Stimulated activated memory B cell treated with anti-CD40 and anti-IgM and Interleukin-4, amounts not matched to agents 10 μg/mL and 1 μg/mL and 100 μg/mL, for 72 hours (primary cell): ENCODE results near the gene RASSF6.
A peak's percentile ranks its signal among the peaks of the same experiment; 100 is the strongest.
"Not testable (repeated sequence)": the region's sequence is repeated elsewhere in the genome, so short reads cannot be mapped to it uniquely, and the experiment has no call there.

Experiments
- ATAC-seq: fragments of 150-1000 bp; cut with Tn5 transposase; 2 replicates; pipeline ENCODE4 v1.10.0; 2021
- H3K27ac Mint-ChIP-seq: one replicate; pipeline ENCODE4 v1.8.0; 2022; ENCODE audit warnings: mild to moderate bottlenecking, mixed read lengths
- H3K27me3 Mint-ChIP-seq: one replicate; pipeline ENCODE4 v1.8.0; 2022; ENCODE audit warnings: mixed read lengths
- H3K36me3 Mint-ChIP-seq: one replicate; pipeline ENCODE4 v1.8.0; 2022; ENCODE audit warnings: mixed read lengths
- H3K4me1 Mint-ChIP-seq: one replicate; pipeline ENCODE4 v1.8.0; 2022; ENCODE audit warnings: mixed read lengths
- H3K4me3 Mint-ChIP-seq: one replicate; pipeline ENCODE4 v1.8.0; 2022; ENCODE audit warnings: mild to moderate bottlenecking, moderate library complexity, mixed read lengths
- H3K9me3 Mint-ChIP-seq: one replicate; pipeline ENCODE4 v1.8.0; 2022; ENCODE audit warnings: mixed read lengths

Gene RASSF6, protein sequence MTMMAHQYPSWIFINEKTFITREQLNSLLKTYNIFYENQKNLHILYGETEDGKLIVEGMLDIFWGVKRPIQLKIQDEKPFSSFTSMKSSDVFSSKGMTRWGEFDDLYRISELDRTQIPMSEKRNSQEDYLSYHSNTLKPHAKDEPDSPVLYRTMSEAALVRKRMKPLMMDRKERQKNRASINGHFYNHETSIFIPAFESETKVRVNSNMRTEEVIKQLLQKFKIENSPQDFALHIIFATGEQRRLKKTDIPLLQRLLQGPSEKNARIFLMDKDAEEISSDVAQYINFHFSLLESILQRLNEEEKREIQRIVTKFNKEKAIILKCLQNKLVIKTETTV

DNA sequence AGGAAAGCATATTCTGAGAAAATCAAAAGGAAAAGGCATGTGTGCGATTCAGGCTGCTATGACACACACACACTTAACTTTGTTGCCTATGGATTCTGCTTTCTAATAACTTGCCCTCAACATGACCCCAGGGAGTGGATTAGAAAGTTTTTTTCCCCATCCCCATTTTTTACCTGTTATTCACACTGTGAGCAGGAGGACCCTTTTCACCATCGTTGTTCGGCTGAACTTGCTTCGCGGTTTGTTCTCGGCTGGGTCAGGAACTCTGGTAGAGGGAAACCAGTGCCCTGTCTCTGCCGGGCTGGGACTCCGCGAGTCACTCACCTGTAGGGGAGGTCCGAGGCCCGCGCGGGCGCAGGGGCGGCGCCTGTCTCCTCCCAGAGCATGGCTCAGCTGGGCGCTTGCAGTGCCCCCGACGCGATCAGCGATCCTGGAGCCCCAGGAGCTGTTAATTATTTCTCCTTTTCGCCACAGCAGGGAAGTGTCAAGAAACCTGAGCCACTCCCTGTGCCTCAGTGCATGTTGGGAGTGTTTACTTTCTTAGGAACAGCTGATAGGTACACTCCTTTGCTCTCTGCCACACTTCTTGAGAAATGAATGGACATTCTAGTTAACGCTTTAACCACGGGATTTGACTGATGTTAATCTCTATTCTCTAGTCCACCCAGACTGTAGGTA is at the start of gene RASSF6:
Gene RASSF6, minus strand, starts transcription at position 322 of the 678 bp plus-strand sequence. CDS start 8,641 bp downstream, outside the sequence.
- Mint-ChIP-seq H3K4me3 (peak within 1 kb of the TSS; percentile 77), H3K4me1 (peaks cover 20% of the 10 kb centered on the region), H3K9me3 (no peaks in the 10 kb centered on the region), H3K36me3 (no peaks in the 10 kb centered on the region), H3K27me3 (peaks cover 8% of the 10 kb centered on the region), H3K27ac (peak within 1 kb of the TSS; percentile 46)
- ATAC-seq: peak; percentile 91

DNA sequence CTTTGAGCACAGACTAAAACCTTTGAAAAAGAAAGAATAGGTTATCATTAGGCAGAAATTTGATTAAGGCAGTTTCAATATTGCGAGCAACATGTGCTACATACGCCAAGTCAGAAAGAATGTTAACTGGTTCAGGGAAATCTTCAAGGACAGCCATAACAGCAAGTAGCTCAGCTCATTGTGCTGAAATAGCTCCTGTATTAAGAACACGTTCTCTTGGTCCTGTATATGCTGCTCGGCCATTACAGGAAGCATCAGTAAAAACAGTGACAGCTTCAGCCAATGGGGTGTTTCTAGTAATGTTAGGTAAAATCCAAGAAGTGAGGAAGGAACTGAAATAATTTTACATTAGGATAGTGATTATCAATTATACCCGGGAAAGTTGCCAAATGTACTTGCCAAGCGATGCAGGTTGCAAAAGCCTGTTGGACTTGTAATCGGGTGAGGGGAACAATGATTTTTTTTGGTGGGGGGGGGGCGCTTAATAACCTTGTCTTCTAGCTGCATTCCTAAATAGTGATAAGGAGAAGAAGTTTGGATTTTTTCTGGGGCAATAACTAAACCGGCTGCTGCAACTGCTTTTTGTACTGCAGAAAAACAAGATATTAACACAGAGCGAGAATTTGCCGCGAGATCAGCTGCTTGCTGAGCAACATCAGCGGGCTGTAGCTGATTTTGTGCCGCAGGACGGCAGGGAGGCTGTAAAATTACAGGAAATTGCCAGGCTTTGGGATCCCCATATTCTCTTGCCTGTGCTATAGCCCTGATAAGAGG is 49.4 kb upstream of the RASSF6 start:
- H3K36me3 Mint-ChIP-seq: no peaks in the 10 kb centered on the region
- H3K9me3 Mint-ChIP-seq: no peaks in the 10 kb centered on the region
- no peak for ATAC-seq
- H3K4me3 Mint-ChIP-seq: no peak overlapping the region
- no peak overlapping the region for H3K27ac Mint-ChIP-seq
- peaks cover 8% of the 10 kb centered on the region for H3K27me3 Mint-ChIP-seq
- no peaks in the 10 kb centered on the region for H3K4me1 Mint-ChIP-seq

DNA sequence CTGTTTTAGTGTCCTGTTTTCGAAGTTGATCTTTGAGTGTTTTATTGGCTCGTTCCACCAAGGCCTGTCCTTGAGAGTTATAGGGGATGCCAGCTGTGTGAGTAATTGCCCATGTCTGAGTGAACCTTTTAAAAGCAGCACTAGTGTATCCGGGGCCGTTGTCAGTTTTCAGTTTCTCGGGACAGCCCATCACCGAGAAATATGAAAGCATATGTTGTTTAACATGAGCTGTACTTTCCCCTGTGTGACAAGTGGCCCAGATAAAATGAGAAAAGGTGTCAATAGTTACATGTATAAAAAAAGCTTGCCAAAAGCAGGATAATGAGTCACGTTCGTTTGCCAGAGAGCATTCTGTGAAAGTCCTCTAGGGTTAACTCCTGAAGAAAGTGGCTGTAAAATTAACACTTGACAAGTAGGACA is 48.6 kb upstream of the RASSF6 start:
- H3K27ac Mint-ChIP-seq: no peak overlapping the region
- peaks cover 8% of the 10 kb centered on the region for H3K27me3 Mint-ChIP-seq
- no peaks in the 10 kb centered on the region for H3K4me1 Mint-ChIP-seq
- H3K9me3 Mint-ChIP-seq: no peaks in the 10 kb centered on the region
- no peak for ATAC-seq
- no peak overlapping the region for H3K4me3 Mint-ChIP-seq
- H3K36me3 Mint-ChIP-seq: no peaks in the 10 kb centered on the region

DNA sequence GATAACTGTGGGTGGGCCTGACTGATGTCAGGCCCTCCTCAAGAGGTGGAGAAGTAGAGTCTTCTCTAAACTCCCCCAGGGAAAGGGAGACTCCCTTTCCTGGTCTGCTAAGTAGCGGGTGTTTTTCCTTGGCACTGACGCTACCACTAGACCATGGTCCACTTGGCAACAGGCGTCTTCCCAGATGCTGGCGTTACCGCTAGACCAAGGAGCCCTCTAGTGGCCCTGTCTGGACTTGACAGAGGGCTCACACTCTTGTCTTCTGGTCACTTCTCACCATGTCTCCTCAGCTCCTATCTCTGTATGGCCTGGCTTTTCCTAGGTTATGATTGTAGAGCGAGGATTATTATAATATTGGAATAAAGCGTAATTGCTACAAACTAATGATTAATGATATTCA is 45.7 kb upstream of the RASSF6 start:
- H3K9me3 Mint-ChIP-seq, H3K4me3 Mint-ChIP-seq, H3K4me1 Mint-ChIP-seq, H3K36me3 Mint-ChIP-seq, H3K27me3 Mint-ChIP-seq, ATAC-seq, H3K27ac Mint-ChIP-seq: not testable (repeated sequence)

DNA sequence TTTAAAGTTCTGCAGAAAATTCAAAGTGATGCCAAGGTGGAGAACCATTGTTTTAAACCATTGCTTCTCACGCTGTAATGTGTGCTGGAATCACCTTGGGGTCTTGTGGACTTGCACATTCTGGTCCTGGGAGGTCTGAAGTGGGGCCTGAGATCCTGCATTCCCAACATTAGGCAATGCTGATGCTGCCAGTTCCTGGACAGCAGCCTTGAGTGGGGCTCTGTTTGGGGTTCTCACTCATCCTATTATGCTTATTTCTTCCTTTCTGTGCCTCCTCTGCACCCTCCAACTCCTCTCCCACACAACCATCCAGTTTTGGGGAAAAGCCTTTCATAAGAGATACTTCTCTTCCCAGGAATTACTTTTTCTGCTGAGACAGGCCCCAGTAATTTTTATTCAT is 44.2 kb upstream of the RASSF6 start:
- H3K4me1 Mint-ChIP-seq: no peaks in the 10 kb centered on the region
- no peaks in the 10 kb centered on the region for H3K36me3 Mint-ChIP-seq
- no peaks in the 10 kb centered on the region for H3K9me3 Mint-ChIP-seq
- H3K27ac Mint-ChIP-seq: no peak overlapping the region
- no peak for ATAC-seq
- H3K27me3 Mint-ChIP-seq: peaks cover 8% of the 10 kb centered on the region
- no peak overlapping the region for H3K4me3 Mint-ChIP-seq

DNA sequence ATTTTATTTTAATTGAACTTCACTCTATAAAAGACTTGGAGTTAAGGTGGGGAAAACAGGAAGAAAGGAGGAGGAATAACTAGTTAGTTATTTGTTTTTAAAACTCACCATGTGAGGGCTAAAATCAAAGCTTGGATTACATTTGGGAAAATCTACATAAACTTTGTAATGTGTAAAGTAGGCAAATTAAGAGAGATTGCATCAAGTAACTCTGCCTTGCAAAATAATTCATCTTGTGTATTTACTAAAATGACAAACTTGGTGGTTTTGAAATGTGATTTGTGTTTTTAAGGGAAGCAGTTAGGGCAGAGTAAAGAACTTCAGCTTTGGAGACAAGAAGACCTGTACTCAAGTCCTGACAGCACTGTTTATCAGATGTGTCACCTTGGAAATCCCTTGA is 43.3 kb upstream of the RASSF6 start:
- Mint-ChIP-seq H3K27me3 (peaks cover 8% of the 10 kb centered on the region), H3K4me1 (no peaks in the 10 kb centered on the region), H3K36me3 (no peaks in the 10 kb centered on the region), H3K27ac (no peak overlapping the region), H3K9me3 (no peaks in the 10 kb centered on the region), H3K4me3 (no peak overlapping the region)
- ATAC-seq: no peak

DNA sequence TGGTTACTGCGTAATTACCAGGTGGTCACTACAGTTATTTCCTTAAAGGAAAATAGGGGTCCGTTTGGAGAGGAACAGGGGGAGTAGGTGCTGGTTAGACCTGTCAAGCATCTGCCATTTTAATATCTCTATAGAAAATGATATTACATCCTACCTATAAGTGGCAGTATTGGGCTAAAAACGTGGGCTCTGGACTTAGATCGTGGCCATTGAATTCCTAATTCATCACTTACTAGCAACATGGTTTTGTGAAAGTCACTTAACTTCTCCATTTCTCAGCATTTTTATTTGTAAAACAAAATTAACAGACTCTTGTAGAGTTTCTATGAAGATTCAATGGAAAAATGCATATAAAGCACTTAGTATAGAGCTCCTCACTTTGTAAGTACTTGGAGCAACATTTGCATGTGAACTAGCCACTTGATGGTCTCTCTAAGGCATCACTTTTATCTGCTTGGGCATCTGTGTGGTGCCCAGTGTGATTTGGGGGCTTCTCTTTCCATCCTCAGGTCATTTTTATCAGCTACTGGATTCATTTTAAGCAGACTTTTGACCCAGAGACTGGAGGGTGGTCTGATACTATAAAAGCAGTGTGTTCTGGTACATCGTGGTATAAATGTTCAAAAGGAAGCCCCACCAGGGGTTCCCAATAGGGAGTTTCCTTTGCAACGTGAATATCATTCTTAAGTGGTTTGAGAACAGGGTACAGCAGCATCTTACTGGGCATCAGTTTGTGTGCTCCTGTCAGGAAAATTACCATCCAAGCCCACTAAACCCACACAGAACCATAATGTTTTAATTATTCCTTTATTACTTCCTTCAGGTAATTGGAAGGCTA is 42.7 kb upstream of the RASSF6 start:
- Mint-ChIP-seq H3K27ac (no peak overlapping the region), H3K36me3 (no peaks in the 10 kb centered on the region), H3K9me3 (no peaks in the 10 kb centered on the region), H3K27me3 (peaks cover 8% of the 10 kb centered on the region), H3K4me1 (no peaks in the 10 kb centered on the region), H3K4me3 (no peak overlapping the region)
- ATAC-seq: no peak

DNA sequence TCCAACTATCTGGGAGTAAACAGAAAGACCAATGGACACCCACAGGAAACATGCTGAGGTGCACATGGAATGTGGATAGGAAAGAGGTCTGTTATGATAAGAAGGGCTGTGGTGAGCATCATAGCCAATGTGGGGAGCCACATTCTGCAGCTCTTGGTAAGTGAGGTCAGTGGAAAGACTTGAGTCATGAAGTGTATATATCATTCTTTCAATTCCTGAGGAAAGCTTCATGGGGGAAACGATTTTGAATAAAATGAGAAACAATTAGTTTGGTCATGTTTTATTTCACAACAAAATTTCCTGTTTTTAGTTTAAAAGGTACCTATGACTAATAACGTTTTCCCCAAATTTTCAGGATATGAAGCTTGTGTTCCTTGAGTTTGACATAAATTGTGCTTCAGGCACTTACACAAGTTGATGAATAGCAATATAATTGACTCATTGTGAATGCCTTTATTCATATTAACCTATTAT is 41.4 kb upstream of the RASSF6 start:
- ATAC-seq: no peak
- H3K27me3 Mint-ChIP-seq: peaks cover 8% of the 10 kb centered on the region
- H3K9me3 Mint-ChIP-seq: no peaks in the 10 kb centered on the region
- H3K27ac Mint-ChIP-seq: no peak overlapping the region
- no peaks in the 10 kb centered on the region for H3K36me3 Mint-ChIP-seq
- no peak overlapping the region for H3K4me3 Mint-ChIP-seq
- no peaks in the 10 kb centered on the region for H3K4me1 Mint-ChIP-seq

DNA sequence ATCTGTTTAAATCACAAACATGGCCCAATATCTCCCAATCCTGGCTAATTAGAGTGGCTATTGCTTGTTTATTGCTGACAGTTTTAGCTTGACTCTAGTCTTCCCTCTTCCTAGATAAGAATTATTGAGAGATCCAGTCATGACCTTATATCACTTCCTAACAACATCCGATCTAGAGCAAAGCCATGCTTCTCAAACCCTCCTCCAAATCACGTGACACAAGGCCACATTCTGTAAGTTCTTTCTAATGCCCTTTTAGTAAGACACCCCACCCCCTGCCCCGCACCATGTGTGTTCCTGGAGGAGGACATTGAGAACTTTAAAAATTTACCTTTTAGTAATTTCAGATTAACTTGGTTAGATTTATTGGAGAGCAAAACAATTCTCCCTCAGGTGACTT is 40.6 kb upstream of the RASSF6 start:
- H3K36me3 Mint-ChIP-seq: no peaks in the 10 kb centered on the region
- no peaks in the 10 kb centered on the region for H3K9me3 Mint-ChIP-seq
- H3K27me3 Mint-ChIP-seq: peaks cover 8% of the 10 kb centered on the region
- no peak overlapping the region for H3K4me3 Mint-ChIP-seq
- H3K4me1 Mint-ChIP-seq: no peaks in the 10 kb centered on the region
- no peak overlapping the region for H3K27ac Mint-ChIP-seq
- ATAC-seq: no peak

DNA sequence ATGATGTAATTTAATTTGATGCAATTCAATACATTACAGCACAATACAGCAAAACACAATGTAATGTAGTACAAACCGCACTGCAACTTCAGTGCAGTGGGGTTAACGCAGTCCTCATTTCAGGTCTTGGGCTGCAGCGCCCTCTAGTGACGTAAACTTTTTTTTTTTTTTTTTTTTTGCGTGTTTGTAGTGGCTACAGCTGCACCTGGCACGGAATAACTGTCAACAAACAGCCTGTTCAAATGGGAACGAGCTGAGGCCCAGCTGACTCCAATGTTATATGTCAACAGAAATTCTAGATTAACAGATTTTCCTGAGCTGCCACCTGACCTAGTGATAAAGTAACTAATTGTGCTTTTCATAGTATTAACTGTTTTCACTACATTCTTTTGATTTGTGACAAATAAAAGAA is 33.5 kb upstream of the RASSF6 start:
- Mint-ChIP-seq H3K4me3 (no peak overlapping the region), H3K9me3 (no peaks in the 10 kb centered on the region), H3K4me1 (no peaks in the 10 kb centered on the region), H3K27me3 (no peaks in the 10 kb centered on the region), H3K36me3 (no peaks in the 10 kb centered on the region), H3K27ac (no peak overlapping the region)
- peak; percentile 53 for ATAC-seq

DNA sequence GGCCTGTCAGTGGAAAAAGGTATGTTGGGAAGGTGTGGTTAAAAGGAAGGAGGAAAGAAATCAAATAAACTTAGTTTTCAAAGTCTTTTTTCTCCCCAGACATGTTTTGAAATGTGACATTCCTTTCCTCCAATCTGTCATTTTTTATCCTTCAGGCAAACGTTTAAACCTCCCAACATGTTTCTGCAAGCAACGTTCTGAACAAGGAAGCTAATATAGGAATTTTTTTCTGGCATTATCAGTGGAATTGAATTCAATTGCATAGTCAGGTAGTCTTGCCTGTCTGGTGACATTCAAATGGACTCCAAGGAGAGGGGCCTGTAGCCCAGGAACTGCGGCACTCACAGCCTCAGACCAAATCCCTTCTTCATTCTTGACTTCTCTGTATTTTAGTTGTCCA is 30.0 kb upstream of the RASSF6 start:
- Mint-ChIP-seq H3K27ac (no peak overlapping the region), H3K27me3 (peaks cover 7% of the 10 kb centered on the region), H3K9me3 (peaks cover 5% of the 10 kb centered on the region), H3K4me3 (no peak overlapping the region), H3K4me1 (no peaks in the 10 kb centered on the region), H3K36me3 (no peaks in the 10 kb centered on the region)
- ATAC-seq: no peak

DNA sequence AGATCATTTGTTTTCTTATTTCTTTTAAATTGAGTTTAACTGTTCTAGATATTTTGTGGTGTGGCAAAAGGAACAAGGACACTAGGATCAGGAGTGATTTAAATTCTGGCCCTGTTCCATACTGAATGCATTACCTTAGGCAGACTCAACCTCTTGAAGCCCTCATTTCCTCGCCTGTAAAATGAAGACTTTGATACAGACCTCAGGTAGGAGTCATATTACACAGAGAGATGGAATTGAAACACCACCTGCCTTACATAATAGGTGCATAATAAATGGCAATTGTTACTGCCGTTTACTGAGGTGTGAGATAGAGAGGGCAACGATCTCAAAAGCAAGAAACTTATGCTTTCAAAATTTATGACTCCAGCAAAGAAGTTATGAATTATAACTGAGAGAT is 28.2 kb upstream of the RASSF6 start:
- H3K27ac Mint-ChIP-seq: no peak overlapping the region
- no peaks in the 10 kb centered on the region for H3K4me1 Mint-ChIP-seq
- no peaks in the 10 kb centered on the region for H3K36me3 Mint-ChIP-seq
- H3K9me3 Mint-ChIP-seq: peaks cover 12% of the 10 kb centered on the region
- no peak for ATAC-seq
- H3K4me3 Mint-ChIP-seq: no peak overlapping the region
- H3K27me3 Mint-ChIP-seq: peaks cover 15% of the 10 kb centered on the region

DNA sequence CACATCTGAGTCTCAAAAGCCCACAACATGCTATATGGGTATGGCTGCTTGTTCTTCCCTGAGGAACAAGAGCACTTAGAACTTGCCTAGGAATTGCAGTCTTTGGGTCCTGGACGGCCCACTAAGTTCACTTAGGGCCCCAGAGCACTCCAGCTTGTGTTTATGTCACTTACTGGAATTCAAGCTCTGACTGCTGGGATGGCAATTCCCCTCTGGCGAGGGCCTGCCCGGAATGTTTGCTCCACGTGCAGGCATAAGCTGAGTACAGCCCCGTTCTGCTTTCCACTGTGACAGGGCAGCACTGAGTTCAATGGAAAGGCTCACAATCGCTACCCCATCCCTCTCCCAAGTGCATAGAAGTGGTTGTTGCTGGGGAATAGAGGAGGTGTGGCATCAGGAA is 25.9 kb upstream of the RASSF6 start:
- H3K27ac Mint-ChIP-seq: no peak overlapping the region
- peaks cover 15% of the 10 kb centered on the region for H3K27me3 Mint-ChIP-seq
- ATAC-seq: no peak
- H3K4me1 Mint-ChIP-seq: no peaks in the 10 kb centered on the region
- H3K4me3 Mint-ChIP-seq: no peak overlapping the region
- H3K9me3 Mint-ChIP-seq: peaks cover 15% of the 10 kb centered on the region
- H3K36me3 Mint-ChIP-seq: no peaks in the 10 kb centered on the region

DNA sequence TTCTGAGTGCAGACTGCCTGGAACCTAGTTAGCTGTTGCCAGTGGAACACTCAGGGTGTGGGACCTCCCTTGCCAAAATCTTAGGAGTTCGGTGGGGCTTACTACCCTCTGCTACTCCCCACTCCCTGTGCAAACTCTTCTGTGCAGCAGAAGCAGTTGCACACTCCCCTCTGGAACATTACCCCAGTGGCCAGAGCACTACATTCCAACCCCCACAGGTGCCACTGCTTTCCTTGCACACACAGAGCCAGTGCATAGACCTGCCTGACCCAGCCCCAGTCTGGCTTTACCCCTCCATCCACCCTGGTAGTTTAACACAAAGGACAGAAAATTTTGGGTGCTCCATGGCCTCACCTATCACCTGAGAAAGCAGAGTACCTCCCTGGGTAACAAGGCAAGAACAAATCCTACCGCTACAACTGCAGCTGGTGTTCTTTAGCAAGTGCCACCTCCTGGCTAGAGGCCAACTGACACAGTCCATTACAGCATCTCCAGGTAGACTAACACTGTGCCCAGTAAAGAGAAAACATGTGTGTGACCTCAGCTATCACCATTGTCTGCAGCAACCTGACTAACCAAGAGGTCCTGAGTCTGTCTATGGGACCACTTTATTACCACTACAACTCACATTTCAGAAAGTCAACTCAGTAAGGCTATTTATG is 11.5 kb upstream of the RASSF6 start:
- ATAC-seq: no peak
- H3K27ac Mint-ChIP-seq: no peak overlapping the region
- peaks cover 9% of the 10 kb centered on the region for H3K9me3 Mint-ChIP-seq
- peaks cover 18% of the 10 kb centered on the region for H3K27me3 Mint-ChIP-seq
- no peak overlapping the region for H3K4me3 Mint-ChIP-seq
- H3K4me1 Mint-ChIP-seq: no peaks in the 10 kb centered on the region
- H3K36me3 Mint-ChIP-seq: no peaks in the 10 kb centered on the region
